Keratinocyte (primary cell): ENCODE measurements around the gene TTC3. TPM values are rescaled to one million over a fixed set of nuclear protein-coding genes. Genes with fewer than 3 reads are reported as not detected.

Experiments
- DNase-seq: peaks from one replicate; pipeline ENCODE4 v3.0.0-alpha.2; 2011; ENCODE audit warnings: low read depth, missing footprints, low spot score
- FAIRE-seq: peaks from 2 replicates; lab custom pipeline; 2011; peaks lifted over from hg19 to GRCh38; lab: Jason Lieb, UNC
- H2AFZ ChIP-seq: 2 replicates; pipeline ENCODE4 v1.6.0; 2012; ENCODE audit warnings: low read length, control low read depth, inconsistent platforms; ENCODE audit not compliant: control insufficient read depth
- H3K27ac ChIP-seq: 2 replicates; pipeline ENCODE4 v1.5.1; 2011; ENCODE audit warnings: low read length; ENCODE audit not compliant: control insufficient read depth, insufficient read depth
- H3K27me3 ChIP-seq: 3 replicates; pipeline ENCODE4 v1.6.0; 2011; ENCODE audit warnings: low read length; ENCODE audit not compliant: control insufficient read depth, insufficient read depth; ENCODE audit errors: extremely low read depth
- H3K36me3 ChIP-seq, 2 experiments: 2 replicates in 1 of 2; 3 replicates in 1 of 2; pipeline ENCODE4 v1.5.1; 2011; ENCODE audit warnings: low read length in 2 of 2, mild to moderate bottlenecking in 1 of 2; ENCODE audit not compliant: control insufficient read depth in 2 of 2, insufficient read depth in 2 of 2; ENCODE audit errors: extremely low read depth in 1 of 2
- H3K4me1 ChIP-seq: 3 replicates; pipeline ENCODE4 v1.5.1; 2011; ENCODE audit warnings: low read length; ENCODE audit not compliant: control insufficient read depth, insufficient read depth; ENCODE audit errors: extremely low read depth
- H3K4me2 ChIP-seq: 3 replicates; pipeline ENCODE4 v1.6.0; 2011; ENCODE audit warnings: low read depth, low read length; ENCODE audit not compliant: control insufficient read depth, insufficient read depth; ENCODE audit errors: extremely low read depth
- H3K4me3 ChIP-seq, 3 experiments: fragments of 200-600 bp in 1 of 3; sonication (generic) in 1 of 3; 2 replicates in 2 of 3; 3 replicates in 1 of 3; pipeline ENCODE4 v1.5.1; 2011 to 2016; ENCODE audit warnings: low read length in 3 of 3, mild to moderate bottlenecking in 3 of 3, control low read depth in 2 of 3, inconsistent platforms in 1 of 3, low read depth in 1 of 3, mixed read lengths in 1 of 3, mixed run types in 1 of 3, moderate library complexity in 1 of 3; ENCODE audit not compliant: control insufficient read depth in 2 of 3, insufficient read depth in 2 of 3; ENCODE audit errors: extremely low read depth in 1 of 3
- H3K79me2 ChIP-seq: 2 replicates; pipeline ENCODE4 v1.6.0; 2012; ENCODE audit warnings: low read length; ENCODE audit not compliant: control insufficient read depth, insufficient read depth
- H3K9ac ChIP-seq: 3 replicates; pipeline ENCODE4 v1.6.0; 2011; ENCODE audit warnings: low read length; ENCODE audit not compliant: control insufficient read depth, insufficient read depth; ENCODE audit errors: extremely low read depth
- H3K9me1 ChIP-seq: 3 replicates; pipeline ENCODE4 v1.6.0; 2011; ENCODE audit warnings: low read length; ENCODE audit not compliant: control insufficient read depth, insufficient read depth; ENCODE audit errors: extremely low read depth
- H3K9me3 ChIP-seq: 2 replicates; pipeline ENCODE4 v1.5.1; 2012; ENCODE audit warnings: low read depth, low read length; ENCODE audit not compliant: control insufficient read depth
- H4K20me1 ChIP-seq: 3 replicates; pipeline ENCODE4 v1.6.0; 2011; ENCODE audit warnings: low read length; ENCODE audit not compliant: control insufficient read depth, insufficient read depth; ENCODE audit errors: extremely low read depth
- CTCF ChIP-seq, 3 experiments: IDR thresholded peaks in 1 of 3; conservative IDR thresholded peaks in 1 of 3; optimal IDR thresholded peaks in 1 of 3; 2 replicates in 2 of 3; 3 replicates in 1 of 3; pipeline versions ENCODE3 to v1.5.1; 2011; ENCODE audit warnings: low read length in 3 of 3, mild to moderate bottlenecking in 3 of 3, moderate library complexity in 2 of 3, control low read depth in 1 of 3, inconsistent platforms in 1 of 3; ENCODE audit not compliant: insufficient read depth in 2 of 3; ENCODE audit errors: extremely low read depth in 1 of 3
- EZH2 ChIP-seq: IDR thresholded peaks from one replicate; pipeline ENCODE4 v1.6.1; 2012; ENCODE audit warnings: inconsistent platforms, mild to moderate bottlenecking, low read length, moderate library complexity
- dilution Hi-C: fragments of 300-500 bp; cut with MboI; formaldehyde crosslinking; loops from one replicate; pipeline ENCODE4 v1.7.0; 2020; ENCODE audit warnings: low sequenced_read_pairs; ENCODE audit not compliant: extremely low pct_ligation_motif_present
- polyA plus RNA-seq, 5 experiments: library from polyadenylated mRNA; depleted of rRNA in 3 of 5; stranded (reverse) in 3 of 5; stranded (forward) in 1 of 5; unstranded in 1 of 5; fragments of >200 nt; gene quantifications; 1 replicate in 1 of 5; 2 replicates in 3 of 5; 3 replicates in 1 of 5; pipeline versions ENCODE4 v1.2.1 to v1.2.3, GENCODE V29; 2011 to 2012; ENCODE audit warnings: missing spikeins in 2 of 5, low read depth in 1 of 5, low replicate concordance in 1 of 5

The TTC3 gene
- polyA plus RNA-seq, 1 donor (not counting 4 experiments of a cell fraction or from before 2014, with no cell fraction given) = 38.5 TPM

GRCh38 chr21:37095821-37096220 is 22.8 kb downstream of the TTC3 start:
- Histone ChIP-seq H3K4me2 (no peak overlapping the region), H3K27me3 (no peaks in the 10 kb centered on the region), H3K9me3 (no peaks in the 10 kb centered on the region), H3K79me2 (no peaks in the 10 kb centered on the region), H4K20me1 (no peaks in the 10 kb centered on the region), H3K4me1 (no peaks in the 10 kb centered on the region), H3K36me3 (peaks cover 8 to 10% of the 10 kb centered on the region in 2 experiments), H3K9ac (no peak overlapping the region), H3K27ac (no peak overlapping the region), H2AFZ (no peak overlapping the region), H3K9me1 (no peaks in the 10 kb centered on the region), H3K4me3 (no peak overlapping the region)
- dilution Hi-C loops = no loop called here
- FAIRE-seq (no peak), DNase-seq (no peak)
- no peak for TF ChIP-seq EZH2
- no peak for TF ChIP-seq CTCF (optimal IDR thresholded peaks at IDR 0.05 in 1 of 3, IDR thresholded peaks at IDR 0.05 in 1 of 3, conservative IDR thresholded peaks at IDR 0.05 in 1 of 3; ENCODE audit: extremely low read depth in 1 of 3, insufficient read depth in 2 of 3, low read length in 3 of 3)

- dilution Hi-C loops = no loop called here
These were observed 25.7 kb downstream of the TTC3 start for GRCh38 chr21:37098751-37099150.

More at GRCh38 chr21:37098751-37099150, 25.7 kb downstream of the TTC3 start:
- Histone ChIP-seq H2AFZ (no peak overlapping the region), H3K27me3 (no peaks in the 10 kb centered on the region), H4K20me1 (no peaks in the 10 kb centered on the region), H3K9me1 (no peaks in the 10 kb centered on the region), H3K4me3 (no peak overlapping the region), H3K9me3 (no peaks in the 10 kb centered on the region), H3K9ac (no peak overlapping the region), H3K36me3 (peaks cover 7 to 10% of the 10 kb centered on the region in 2 experiments), H3K4me2 (no peak overlapping the region), H3K79me2 (no peaks in the 10 kb centered on the region), H3K4me1 (peaks cover 13% of the 10 kb centered on the region), H3K27ac (no peak overlapping the region)
- no peak for FAIRE-seq
- DNase-seq = no peak
- TF ChIP-seq CTCF (optimal IDR thresholded peaks at IDR 0.05 in 1 of 3, IDR thresholded peaks at IDR 0.05 in 1 of 3, conservative IDR thresholded peaks at IDR 0.05 in 1 of 3; ENCODE audit: extremely low read depth in 1 of 3, insufficient read depth in 2 of 3, low read length in 3 of 3) (no peak), EZH2 (no peak)
